Measurements from ENCODE around the gene SNX25. TPM values are rescaled to one million over a fixed set of nuclear protein-coding genes. Genes with fewer than 3 reads are reported as not detected.

Gene SNX25
- total RNA-seq, 1 donor from 2014 or later: 24.1 TPM

DNA sequence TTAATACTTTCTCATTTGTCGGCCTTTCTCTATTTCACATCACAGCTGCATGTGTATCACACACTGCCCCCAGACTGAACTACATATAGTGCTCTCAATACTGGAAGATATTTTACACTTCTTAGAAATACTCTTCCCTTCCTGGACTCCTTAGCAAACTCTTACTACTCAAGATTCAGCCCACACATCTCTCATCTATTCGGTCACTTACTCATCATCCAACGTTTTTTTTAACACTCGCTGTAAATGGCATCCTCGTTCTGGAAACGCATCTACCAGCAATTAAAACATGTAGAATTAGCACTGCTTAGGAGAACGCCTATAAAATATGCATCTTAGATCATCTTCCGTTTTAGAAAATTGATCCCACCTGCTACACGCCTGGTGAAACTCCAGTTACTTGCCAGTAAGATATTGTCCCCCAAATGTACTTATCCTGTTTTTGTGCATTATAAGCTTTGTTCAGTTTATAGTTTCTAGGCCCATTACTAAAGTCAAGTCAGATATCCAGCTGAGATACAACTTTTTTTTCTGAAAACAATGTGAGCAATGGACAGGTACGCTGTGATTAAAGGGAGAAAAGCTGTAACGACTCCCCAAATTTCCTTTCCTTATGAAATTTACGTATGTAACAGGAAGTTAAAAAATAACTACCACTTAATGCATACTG is 185.3 kb downstream of the SNX25 start:
- H3K27me3 Mint-ChIP-seq (ENCODE audit: low read depth): no peaks in the 10 kb centered on the region
- H3K4me1 Mint-ChIP-seq (ENCODE audit: low read depth): peaks cover 38% of the 10 kb centered on the region
- intact Hi-C loops (cut with micrococcal nuclease): loop anchor here (1.0 to 10.0 kb wide), 5 partner anchors 50 to 570 kb away; partner anchors contain the start of genes ACSL1, SLC25A4 and SNX25
- no peaks in the 10 kb centered on the region for H3K9me3 Mint-ChIP-seq
- DNase-seq (ENCODE audit: low spot score): no peak
- peaks cover 30% of the 10 kb centered on the region for H3K36me3 Mint-ChIP-seq (ENCODE audit: low read depth)
- peak overlapping the region; percentile 81 for H3K4me3 Mint-ChIP-seq (ENCODE audit: low read depth)
- peak overlapping the region; percentile 86 for H3K27ac Mint-ChIP-seq

DNA sequence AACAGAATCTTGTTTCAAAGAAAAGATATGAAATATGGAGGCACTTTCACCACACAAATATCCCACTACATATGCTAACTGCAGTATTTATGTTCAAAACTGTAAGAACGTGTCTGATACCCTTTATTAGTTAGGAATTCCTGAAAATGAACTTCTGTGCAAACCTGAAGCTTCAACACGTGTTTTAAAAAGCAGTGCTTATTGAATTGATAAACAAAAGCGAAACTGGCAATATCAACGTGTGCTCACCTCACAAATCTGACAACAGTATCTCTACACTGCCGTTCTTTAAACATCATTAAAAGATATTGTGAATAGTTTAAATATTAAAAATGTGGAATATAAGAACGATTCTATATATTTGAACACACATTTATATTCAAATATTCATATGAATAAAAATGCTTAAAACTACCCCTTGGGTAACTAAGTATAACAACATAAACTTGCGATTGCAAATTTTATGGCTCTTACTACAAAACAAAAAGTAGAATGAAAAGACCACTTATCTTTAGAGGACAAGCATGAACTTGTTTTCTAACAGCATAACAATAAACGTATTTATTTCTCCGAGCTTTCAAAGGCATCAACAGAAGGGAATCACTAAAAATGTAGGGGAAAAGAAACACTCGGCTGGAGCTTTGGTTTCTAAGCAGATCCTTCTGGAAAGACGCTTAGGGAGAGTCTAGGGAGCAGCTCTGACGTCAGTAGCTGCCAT is 186.0 kb downstream of the SNX25 start, which contains the start of gene LRP2BP:
TSS of gene LRP2BP (minus strand) at position 687 of the 718 bp plus-strand sequence. CDS start 17,738 bp downstream, outside the sequence.
- Mint-ChIP-seq H3K9me3 (no peaks in the 10 kb centered on the region), H3K4me1 (ENCODE audit: low read depth) (peaks cover 44% of the 10 kb centered on the region), H3K36me3 (ENCODE audit: low read depth) (peaks cover 37% of the 10 kb centered on the region), H3K4me3 (ENCODE audit: low read depth) (peak within 1 kb of the TSS; percentile 87), H3K27me3 (ENCODE audit: low read depth) (no peaks in the 10 kb centered on the region), H3K27ac (peak within 1 kb of the TSS; percentile 92)
- intact Hi-C loops (cut with micrococcal nuclease): loop anchor here (1.0 to 10.0 kb wide), 5 partner anchors 51 to 571 kb away; partner anchors contain the start of genes ACSL1, SLC25A4 and SNX25
- DNase-seq (ENCODE audit: low spot score): no peak

DNA sequence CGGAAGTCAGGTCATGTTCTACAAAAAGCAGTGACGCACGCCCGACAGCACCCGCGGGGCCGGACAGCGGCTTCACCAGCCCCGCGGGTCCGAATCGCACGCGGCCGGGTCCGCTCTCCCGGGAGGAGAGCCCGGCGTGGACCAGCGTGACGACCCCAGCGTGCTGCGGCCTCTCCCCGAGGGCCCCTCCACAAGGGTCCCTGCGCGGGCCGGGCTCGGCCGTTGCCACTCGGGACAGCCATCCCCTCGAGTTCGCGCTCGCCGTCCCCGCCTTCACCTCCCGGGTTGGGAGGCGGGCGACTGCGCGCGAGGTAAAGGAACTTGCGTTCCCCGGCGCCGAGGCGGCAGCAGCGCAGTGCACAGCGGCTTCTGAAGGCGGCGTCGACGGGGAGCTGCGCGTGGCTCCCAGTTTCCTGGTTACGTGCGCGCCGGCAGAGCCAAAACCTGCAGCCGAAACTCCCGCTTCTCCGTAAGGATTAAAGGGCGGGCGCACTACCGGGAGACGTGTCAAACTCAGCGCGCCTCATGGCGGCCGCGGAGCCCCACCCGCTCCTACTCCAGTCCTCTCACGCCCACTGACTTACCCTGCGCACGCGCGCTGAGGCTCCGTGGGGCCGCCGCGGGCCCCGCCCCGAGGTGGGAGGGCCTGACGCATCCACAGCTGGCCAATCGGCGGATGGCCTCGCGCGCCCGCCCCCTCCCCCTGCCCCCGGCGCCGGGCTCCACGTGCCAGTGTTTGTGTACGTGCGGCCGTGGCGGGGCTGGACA is 186.7 kb downstream of the SNX25 start:
- Mint-ChIP-seq H3K36me3 (ENCODE audit: low read depth) (peaks cover 42% of the 10 kb centered on the region), H3K27me3 (ENCODE audit: low read depth) (no peaks in the 10 kb centered on the region), H3K4me3 (ENCODE audit: low read depth) (peak overlapping the region; percentile 87), H3K4me1 (ENCODE audit: low read depth) (peaks cover 48% of the 10 kb centered on the region), H3K27ac (peak overlapping the region; percentile 92), H3K9me3 (no peaks in the 10 kb centered on the region)
- intact Hi-C loops (cut with micrococcal nuclease): loop anchor here (1.0 to 10.0 kb wide), 7 partner anchors 29 to 571 kb away; partner anchors contain the start of genes ACSL1, CCDC110, SLC25A4 and SNX25
- DNase-seq (ENCODE audit: low spot score): peak; percentile 97

DNA sequence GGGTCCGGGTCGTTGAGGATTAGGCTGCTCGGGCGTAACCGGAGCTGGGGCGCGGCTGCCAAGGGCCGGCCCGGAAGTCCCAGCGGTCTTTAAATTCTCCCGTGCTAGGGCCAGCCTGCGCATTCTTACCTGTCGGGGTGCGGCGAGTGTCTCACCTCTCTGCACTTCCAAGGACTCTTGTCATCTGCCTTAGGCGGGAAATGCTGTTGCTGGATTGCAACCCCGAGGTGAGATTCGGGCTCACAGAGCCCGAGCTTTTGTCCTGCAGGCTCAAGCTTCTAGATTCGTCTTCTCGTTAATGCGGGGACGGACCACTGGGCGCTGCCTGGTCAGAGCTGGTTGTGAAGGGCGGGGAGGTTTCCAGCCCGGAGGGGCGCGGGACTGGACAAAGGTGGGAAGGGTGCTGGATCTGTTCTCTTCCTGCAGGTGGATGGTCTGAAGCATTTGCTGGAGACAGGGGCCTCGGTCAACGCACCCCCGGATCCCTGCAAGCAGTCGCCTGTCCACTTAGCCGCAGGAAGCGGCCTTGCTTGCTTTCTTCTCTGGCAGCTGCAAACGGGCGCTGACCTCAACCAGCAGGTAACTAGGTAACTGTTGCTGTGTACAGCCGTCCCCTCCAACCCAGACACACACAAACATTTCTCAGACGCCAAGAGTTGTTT is 187.5 kb downstream of the SNX25 start, which contains the start of gene ANKRD37:
TSS of gene ANKRD37 (plus strand) at position 118 of the 662 bp plus-strand sequence. CDS start at position 201, 83 bp downstream.
- intact Hi-C loops (cut with micrococcal nuclease): loop anchor here (1.0 to 10.0 kb wide), 4 partner anchors 28 to 572 kb away; partner anchors contain the start of genes ACSL1, CCDC110, SLC25A4 and UFSP2
- DNase-seq (ENCODE audit: low spot score): no peak
- peak within 1 kb of the TSS; percentile 87 for H3K4me3 Mint-ChIP-seq (ENCODE audit: low read depth)
- no peaks in the 10 kb centered on the region for H3K9me3 Mint-ChIP-seq
- peaks cover 48% of the 10 kb centered on the region for H3K4me1 Mint-ChIP-seq (ENCODE audit: low read depth)
- no peaks in the 10 kb centered on the region for H3K27me3 Mint-ChIP-seq (ENCODE audit: low read depth)
- H3K27ac Mint-ChIP-seq: peak within 1 kb of the TSS; percentile 92
- H3K36me3 Mint-ChIP-seq (ENCODE audit: low read depth): peaks cover 48% of the 10 kb centered on the region

DNA sequence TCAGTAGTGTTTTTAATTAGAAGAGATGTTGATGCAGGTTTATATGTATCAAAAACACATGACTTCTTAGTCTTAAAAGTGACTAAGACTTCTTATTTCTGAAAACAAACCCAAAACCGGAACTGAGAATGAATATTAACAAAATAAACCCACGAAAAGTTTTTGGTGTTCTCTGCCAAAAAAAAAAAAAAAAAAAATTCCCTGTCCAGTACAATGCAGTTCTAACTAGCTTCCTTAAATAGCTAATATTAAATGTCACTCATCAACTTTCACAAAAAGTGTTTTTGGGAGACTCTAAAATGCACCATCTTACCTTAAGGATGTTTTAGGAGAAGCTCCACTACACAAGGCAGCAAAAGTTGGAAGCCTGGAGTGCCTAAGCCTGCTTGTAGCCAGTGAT is 189.2 kb downstream of the SNX25 start:
- Mint-ChIP-seq H3K4me1 (ENCODE audit: low read depth) (peaks cover 48% of the 10 kb centered on the region), H3K27me3 (ENCODE audit: low read depth) (no peaks in the 10 kb centered on the region), H3K4me3 (ENCODE audit: low read depth) (peak overlapping the region; percentile 42), H3K27ac (no peak overlapping the region), H3K9me3 (no peaks in the 10 kb centered on the region), H3K36me3 (ENCODE audit: low read depth) (peaks cover 62% of the 10 kb centered on the region)
- no peak for DNase-seq (ENCODE audit: low spot score)
- intact Hi-C loops (cut with micrococcal nuclease): loop anchor here (10.0 kb wide), 2 partner anchors 254 to 574 kb away; partner anchors contain the start of genes ACSL1 and SLC25A4

DNA sequence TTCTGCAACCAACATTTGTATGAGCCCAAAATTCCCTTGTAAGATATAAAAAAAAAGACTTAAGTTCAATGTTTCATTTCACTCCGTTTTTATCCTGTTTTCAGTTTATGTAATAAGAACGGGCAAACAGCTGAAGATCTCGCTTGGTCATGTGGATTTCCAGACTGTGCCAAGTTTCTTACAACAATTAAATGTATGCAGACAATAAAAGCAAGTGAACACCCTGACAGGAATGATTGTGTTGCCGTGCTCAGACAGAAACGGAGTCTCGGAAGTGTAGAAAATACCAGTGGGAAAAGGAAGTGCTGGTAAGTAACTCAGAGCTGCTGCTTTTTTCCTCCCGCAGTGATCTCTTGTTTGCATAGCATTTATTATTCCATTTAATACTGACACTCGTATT is 190.1 kb downstream of the SNX25 start:
- Mint-ChIP-seq H3K27ac (no peak overlapping the region), H3K9me3 (no peaks in the 10 kb centered on the region), H3K4me1 (ENCODE audit: low read depth) (peaks cover 42% of the 10 kb centered on the region), H3K36me3 (ENCODE audit: low read depth) (peaks cover 66% of the 10 kb centered on the region), H3K27me3 (ENCODE audit: low read depth) (no peaks in the 10 kb centered on the region), H3K4me3 (ENCODE audit: low read depth) (peak overlapping the region; percentile 30)
- DNase-seq (ENCODE audit: low spot score): no peak
- intact Hi-C loops (cut with micrococcal nuclease): loop anchor here (10.0 kb wide), 2 partner anchors 255 to 575 kb away; partner anchors contain the start of genes ACSL1 and SLC25A4

DNA sequence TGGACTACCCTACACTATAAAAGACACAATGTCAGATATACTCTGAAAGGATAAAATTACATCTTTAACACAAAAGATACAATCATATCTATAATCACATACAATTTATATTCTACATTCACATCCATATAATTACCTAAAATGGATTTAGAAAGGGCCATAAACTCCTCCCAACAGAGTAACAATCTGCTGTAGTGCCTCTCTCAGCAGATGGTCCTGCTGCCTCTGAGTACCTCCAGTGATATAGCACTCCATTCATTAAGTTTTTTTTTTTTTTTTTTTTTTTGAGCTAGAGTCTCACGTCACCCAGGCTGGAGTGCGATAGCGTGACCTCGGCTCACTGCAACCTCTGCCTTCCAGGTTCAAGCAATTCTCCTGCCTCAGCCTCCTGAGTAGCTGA is 194.6 kb downstream of the SNX25 start:
- intact Hi-C loops (cut with micrococcal nuclease): no loop called here

DNA sequence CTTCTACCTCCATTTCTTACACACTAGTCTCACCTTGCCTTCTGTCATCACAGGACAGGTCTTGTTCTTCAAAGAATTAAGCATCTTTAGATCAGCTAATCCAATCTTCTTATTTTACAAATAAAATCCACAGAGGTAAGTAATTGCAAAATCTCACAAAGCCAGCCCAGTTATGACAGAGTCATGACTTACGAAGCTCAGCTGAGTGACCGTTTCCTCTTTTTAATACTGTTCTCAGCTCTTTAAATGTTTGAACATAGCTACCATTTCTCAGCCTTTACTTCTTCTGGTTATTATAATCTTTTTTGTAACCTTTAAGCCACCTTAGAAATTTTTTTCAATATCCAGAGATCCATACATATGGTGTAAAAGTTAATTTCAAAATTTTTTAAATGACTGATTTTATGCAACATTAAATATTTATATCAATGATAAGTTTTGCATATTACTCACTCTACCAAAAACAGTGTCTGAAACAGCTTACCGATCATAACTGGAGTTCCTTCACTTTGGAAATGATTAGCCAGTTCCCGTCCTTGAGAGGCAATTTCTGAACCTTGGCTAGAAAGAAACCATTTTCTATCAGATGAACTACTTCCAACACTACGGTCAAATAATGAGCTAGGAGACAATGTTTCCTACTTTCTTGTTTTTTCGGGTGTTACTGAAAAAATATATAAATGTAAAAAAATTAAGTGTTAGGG is 196.1 kb downstream of the SNX25 start:
- Mint-ChIP-seq H3K27ac (no peak overlapping the region), H3K36me3 (ENCODE audit: low read depth) (peaks cover 56% of the 10 kb centered on the region), H3K27me3 (ENCODE audit: low read depth) (no peaks in the 10 kb centered on the region), H3K9me3 (peaks cover 4% of the 10 kb centered on the region), H3K4me1 (ENCODE audit: low read depth) (peaks cover 17% of the 10 kb centered on the region), H3K4me3 (ENCODE audit: low read depth) (no peak overlapping the region)
- DNase-seq (ENCODE audit: low spot score): no peak
- intact Hi-C loops (cut with micrococcal nuclease): no loop called here

More for the DNA sequence above, 194.6 kb downstream of the SNX25 start:
- H3K4me3 Mint-ChIP-seq (ENCODE audit: low read depth): no peak overlapping the region
- H3K9me3 Mint-ChIP-seq: no peaks in the 10 kb centered on the region
- no peaks in the 10 kb centered on the region for H3K27me3 Mint-ChIP-seq (ENCODE audit: low read depth)
- DNase-seq (ENCODE audit: low spot score): no peak
- H3K27ac Mint-ChIP-seq: no peak overlapping the region
- H3K4me1 Mint-ChIP-seq (ENCODE audit: low read depth): peaks cover 29% of the 10 kb centered on the region
- H3K36me3 Mint-ChIP-seq (ENCODE audit: low read depth): peaks cover 63% of the 10 kb centered on the region

DNA sequence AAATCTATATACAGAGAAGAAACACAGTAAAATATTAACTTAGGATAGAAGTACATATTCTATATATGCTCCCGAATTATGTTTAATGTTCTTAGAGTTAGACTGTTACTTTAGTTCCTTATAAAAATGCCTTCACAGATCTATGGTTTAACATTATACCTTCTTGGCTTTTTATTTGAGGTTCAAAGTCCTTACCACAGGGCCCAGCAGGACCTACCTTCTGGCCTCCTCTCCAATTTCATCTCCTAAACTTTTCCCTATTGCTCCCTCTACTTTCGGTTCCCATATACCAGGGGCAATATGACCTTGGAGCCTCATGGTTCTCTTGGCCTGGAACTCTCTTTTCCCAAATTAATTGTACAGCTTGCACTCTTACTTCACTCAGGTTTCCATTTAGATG is 199.0 kb downstream of the SNX25 start:
- Mint-ChIP-seq H3K36me3 (ENCODE audit: low read depth) (peaks cover 43% of the 10 kb centered on the region), H3K9me3 (peaks cover 4% of the 10 kb centered on the region), H3K4me3 (ENCODE audit: low read depth) (no peak overlapping the region), H3K27ac (no peak overlapping the region), H3K4me1 (ENCODE audit: low read depth) (peaks cover 9% of the 10 kb centered on the region), H3K27me3 (ENCODE audit: low read depth) (no peaks in the 10 kb centered on the region)
- intact Hi-C loops (cut with micrococcal nuclease): no loop called here
- no peak for DNase-seq (ENCODE audit: low spot score)

DNA sequence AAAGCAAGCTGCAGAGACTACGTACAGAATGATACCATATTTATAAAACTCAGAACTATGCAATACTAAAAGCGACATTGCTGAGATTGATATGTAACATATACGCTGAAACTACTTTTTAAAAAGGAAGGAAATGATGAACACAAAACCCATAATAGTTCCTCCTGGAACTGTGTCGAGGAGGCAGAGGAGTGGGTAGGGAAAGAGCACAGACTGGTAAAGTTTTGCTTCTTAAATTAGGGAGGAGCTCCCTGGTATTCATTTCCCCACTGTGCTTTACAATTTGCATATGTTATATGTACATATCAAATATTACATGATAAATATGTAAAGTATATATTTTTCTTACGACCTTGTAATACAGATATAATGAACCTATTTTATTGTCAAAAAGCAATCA is 202.5 kb downstream of the SNX25 start:
- Mint-ChIP-seq H3K27ac (no peak overlapping the region), H3K27me3 (ENCODE audit: low read depth) (no peaks in the 10 kb centered on the region)

DNA sequence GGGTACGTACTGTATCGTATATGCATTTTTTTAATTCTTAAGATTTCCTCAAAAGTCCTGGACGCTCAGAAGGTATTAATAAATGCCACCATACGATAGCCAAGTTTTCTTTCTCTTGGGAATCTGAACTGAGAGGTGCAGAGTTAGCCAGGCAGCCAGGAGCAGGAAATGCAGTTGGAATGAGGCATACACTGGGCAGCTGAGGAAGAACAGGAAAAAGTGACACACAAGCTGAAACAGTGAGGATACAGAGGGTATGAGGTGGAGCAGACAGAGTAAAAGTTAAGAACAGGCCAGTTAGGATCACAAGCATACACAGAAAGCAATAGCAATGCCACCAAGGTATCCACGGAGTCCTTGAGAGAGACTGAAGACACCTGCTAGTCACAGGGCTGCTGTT is 203.0 kb downstream of the SNX25 start:
- Mint-ChIP-seq H3K4me1 (ENCODE audit: low read depth) (no peaks in the 10 kb centered on the region), H3K27me3 (ENCODE audit: low read depth) (no peaks in the 10 kb centered on the region), H3K36me3 (ENCODE audit: low read depth) (peaks cover 41% of the 10 kb centered on the region), H3K27ac (no peak overlapping the region), H3K4me3 (ENCODE audit: low read depth) (no peak overlapping the region), H3K9me3 (peaks cover 4% of the 10 kb centered on the region)
- intact Hi-C loops (cut with micrococcal nuclease): no loop called here
- no peak for DNase-seq (ENCODE audit: low spot score)

More for the DNA sequence above, 202.5 kb downstream of the SNX25 start:
- intact Hi-C loops (cut with micrococcal nuclease): no loop called here
- no peak for DNase-seq (ENCODE audit: low spot score)
- peaks cover 37% of the 10 kb centered on the region for H3K36me3 Mint-ChIP-seq (ENCODE audit: low read depth)
- no peaks in the 10 kb centered on the region for H3K4me1 Mint-ChIP-seq (ENCODE audit: low read depth)
- no peak overlapping the region for H3K4me3 Mint-ChIP-seq (ENCODE audit: low read depth)
- peaks cover 4% of the 10 kb centered on the region for H3K9me3 Mint-ChIP-seq
